Epithelial cell of prostate (primary cell): ENCODE measurements around the gene GALM.

Experiments
- DNase-seq: peaks from one replicate; pipeline ENCODE4 v3.0.0-alpha.2; 2011; ENCODE audit warnings: low read depth, low spot score
- H3K27ac ChIP-seq: fragments of 450-650 bp; 2 replicates; pipeline ENCODE4 v1.5.1; 2017; ENCODE audit warnings: mild to moderate bottlenecking

Gene GALM

GRCh38 chr2:38648107-38648761 lies 17.7 kb upstream of the GALM start:
- peak; percentile 73 for DNase-seq
- H3K27ac ChIP-seq: peak overlapping the region; percentile 31

- DNase-seq: no peak
- no peak overlapping the region for H3K27ac ChIP-seq
Observed at GRCh38 chr2:38649176-38649728, 16.7 kb upstream of the GALM start.

- H3K27ac ChIP-seq: no peak overlapping the region
- no peak for DNase-seq
Observed at GRCh38 chr2:38650012-38650411, 15.9 kb upstream of the GALM start.

- H3K27ac ChIP-seq: no peak overlapping the region
- DNase-seq: no peak
Observed at GRCh38 chr2:38650717-38651116, 15.2 kb upstream of the GALM start.

GRCh38 chr2:38652431-38653273 lies 13.3 kb upstream of the GALM start:
- H3K27ac ChIP-seq: no peak overlapping the region
- no peak for DNase-seq

GRCh38 chr2:38653380-38653714 lies 12.6 kb upstream of the GALM start:
- no peak overlapping the region for H3K27ac ChIP-seq
- no peak for DNase-seq

- DNase-seq: no peak
- H3K27ac ChIP-seq: no peak overlapping the region
Observed at GRCh38 chr2:38653715-38654527, 12.0 kb upstream of the GALM start.

- DNase-seq: no peak
- no peak overlapping the region for H3K27ac ChIP-seq
Observed at GRCh38 chr2:38654528-38655381, 11.2 kb upstream of the GALM start.

- no peak for DNase-seq
- H3K27ac ChIP-seq: no peak overlapping the region
Observed at GRCh38 chr2:38655441-38655840, 10.5 kb upstream of the GALM start.

- no peak overlapping the region for H3K27ac ChIP-seq
- DNase-seq: no peak
Observed at GRCh38 chr2:38656866-38657480, 8.9 kb upstream of the GALM start.

GRCh38 chr2:38658613-38659012 lies 7.3 kb upstream of the GALM start:
- DNase-seq: no peak
- H3K27ac ChIP-seq: no peak overlapping the region

- no peak overlapping the region for H3K27ac ChIP-seq
- DNase-seq: no peak
Observed at GRCh38 chr2:38659115-38659514, 6.8 kb upstream of the GALM start.

- no peak for DNase-seq
Observed at GRCh38 chr2:38660282-38660681, 5.6 kb upstream of the GALM start.

GRCh38 chr2:38661306-38661705 lies 4.6 kb upstream of the GALM start:
- no peak overlapping the region for H3K27ac ChIP-seq
- no peak for DNase-seq

More at GRCh38 chr2:38660282-38660681, 5.6 kb upstream of the GALM start:
- H3K27ac ChIP-seq: no peak overlapping the region

- H3K27ac ChIP-seq: peak overlapping the region; percentile 16
- DNase-seq: no peak
Observed at GRCh38 chr2:38666556-38666910, 619 bp downstream of the GALM start.

- no peak overlapping the region for H3K27ac ChIP-seq
- DNase-seq: no peak
Observed at GRCh38 chr2:38668092-38668491, 2.2 kb downstream of the GALM start.

GRCh38 chr2:38668779-38669479 lies 3.0 kb downstream of the GALM start:
- no peak overlapping the region for H3K27ac ChIP-seq
- DNase-seq: no peak

- DNase-seq: no peak
- no peak overlapping the region for H3K27ac ChIP-seq
Observed at GRCh38 chr2:38671303-38671702, 5.4 kb downstream of the GALM start.

GRCh38 chr2:38671946-38672345 lies 6.0 kb downstream of the GALM start:
- no peak overlapping the region for H3K27ac ChIP-seq

More at GRCh38 chr2:38671946-38672345, 6.0 kb downstream of the GALM start:
- no peak for DNase-seq
